Peyer's patch (tissue), 4 donors: ENCODE data around the gene KCNK2.

ENCODE experiments used
- POLR2A ChIP-seq, 2 donors: fragments of 450-650 bp; IDR thresholded peaks; one replicate each; pipeline ENCODE4 v1.5.1; 2017; ENCODE audit warnings: antibody characterized with exemption in 2 of 2, mild to moderate bottlenecking in 2 of 2, moderate library complexity in 2 of 2
- TF ChIP-seq, protein P1 (sequence below), 6 experiments: fragments of 450-650 bp in 4 of 6; fragments of 200-600 bp in 2 of 6; sonication (generic) in 1 of 6; IDR thresholded peaks; one replicate each; pipeline ENCODE4 v1.5.1; 2017 to 2019; ENCODE audit warnings: antibody characterized with exemption in 6 of 6, mild to moderate bottlenecking in 3 of 6, moderate library complexity in 1 of 6

DNA sequence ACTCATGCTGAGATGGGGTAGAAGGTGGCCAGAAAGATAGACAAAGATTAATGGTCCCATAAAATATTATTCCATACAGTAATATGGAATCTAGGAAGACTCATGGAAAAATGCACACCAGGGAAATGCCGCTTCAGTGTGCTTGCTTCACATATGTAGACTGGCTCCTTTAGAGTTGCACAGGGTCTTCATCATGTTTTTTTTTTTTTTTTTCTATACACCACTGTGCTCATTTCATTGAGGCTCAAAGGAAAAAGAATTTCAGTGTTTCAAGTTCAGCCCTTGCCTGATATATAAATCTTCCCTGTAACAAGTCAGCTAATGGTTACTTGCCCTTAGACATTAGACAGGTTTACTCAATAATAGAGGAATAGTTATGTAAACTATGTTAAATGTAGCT lies 33.2 kb downstream of the KCNK2 start:
- TF ChIP-seq, protein P1, sequence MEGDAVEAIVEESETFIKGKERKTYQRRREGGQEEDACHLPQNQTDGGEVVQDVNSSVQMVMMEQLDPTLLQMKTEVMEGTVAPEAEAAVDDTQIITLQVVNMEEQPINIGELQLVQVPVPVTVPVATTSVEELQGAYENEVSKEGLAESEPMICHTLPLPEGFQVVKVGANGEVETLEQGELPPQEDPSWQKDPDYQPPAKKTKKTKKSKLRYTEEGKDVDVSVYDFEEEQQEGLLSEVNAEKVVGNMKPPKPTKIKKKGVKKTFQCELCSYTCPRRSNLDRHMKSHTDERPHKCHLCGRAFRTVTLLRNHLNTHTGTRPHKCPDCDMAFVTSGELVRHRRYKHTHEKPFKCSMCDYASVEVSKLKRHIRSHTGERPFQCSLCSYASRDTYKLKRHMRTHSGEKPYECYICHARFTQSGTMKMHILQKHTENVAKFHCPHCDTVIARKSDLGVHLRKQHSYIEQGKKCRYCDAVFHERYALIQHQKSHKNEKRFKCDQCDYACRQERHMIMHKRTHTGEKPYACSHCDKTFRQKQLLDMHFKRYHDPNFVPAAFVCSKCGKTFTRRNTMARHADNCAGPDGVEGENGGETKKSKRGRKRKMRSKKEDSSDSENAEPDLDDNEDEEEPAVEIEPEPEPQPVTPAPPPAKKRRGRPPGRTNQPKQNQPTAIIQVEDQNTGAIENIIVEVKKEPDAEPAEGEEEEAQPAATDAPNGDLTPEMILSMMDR (IDR thresholded peaks at IDR 0.05), result no peak
- no peak for TF ChIP-seq POLR2A (IDR thresholded peaks at IDR 0.05)
